Gastrocnemius medialis (tissue), 4 donors: ENCODE results near the gene PLEKHG1.

Source experiments
- CTCF ChIP-seq, 5 experiments: fragments of 450-650 bp in 3 of 5; fragments of 200-600 bp in 2 of 5; sonication (generic) in 2 of 5; IDR thresholded peaks in 4 of 5; conservative IDR thresholded peaks in 1 of 5; 1 replicate in 4 of 5; 2 replicates in 1 of 5; pipeline ENCODE4 v1.5.1; 2016 to 2019; ENCODE audit warnings: antibody characterized with exemption in 5 of 5, mild to moderate bottlenecking in 3 of 5, moderate library complexity in 3 of 5
- POLR2A ChIP-seq, 2 donors: fragments of 450-650 bp; IDR thresholded peaks; one replicate each; pipeline ENCODE4 v1.6.1; 2017; ENCODE audit warnings: antibody characterized with exemption in 2 of 2, mild to moderate bottlenecking in 2 of 2, moderate library complexity in 2 of 2

- TF ChIP-seq CTCF (IDR thresholded peaks at IDR 0.05 in 4 of 5, conservative IDR thresholded peaks at IDR 0.05 in 1 of 5) (no peak), POLR2A (IDR thresholded peaks at IDR 0.05) (no peak)
Measured at GRCh38 chr6:150584065-150584464, 15.6 kb upstream of the PLEKHG1 start.
